GM19238 (cell line): ENCODE results near the gene PLPP1.

ENCODE experiments used
- DNase-seq: peaks from one replicate; pipeline ENCODE4 v3.0.0; 2011; ENCODE audit warnings: low spot score; ENCODE audit not compliant: insufficient read length

PLPP1 gene

GRCh38 chr5:55409775-55410174 lies 125.0 kb downstream of the PLPP1 start:
- DNase-seq = no peak

- DNase-seq = no peak
Measured at GRCh38 chr5:55407984-55408383, 126.8 kb downstream of the PLPP1 start.

- DNase-seq = no peak
Measured at GRCh38 chr5:55407059-55407684, 127.6 kb downstream of the PLPP1 start.

- no peak for DNase-seq
Measured at GRCh38 chr5:55406292-55406691, 128.5 kb downstream of the PLPP1 start.

GRCh38 chr5:55402199-55402598 lies 132.6 kb downstream of the PLPP1 start:
- DNase-seq = no peak

GRCh38 chr5:55393501-55394175 lies 141.1 kb downstream of the PLPP1 start:
- no peak for DNase-seq

- no peak for DNase-seq
Measured at GRCh38 chr5:55392669-55393068, 142.1 kb downstream of the PLPP1 start.

GRCh38 chr5:55391707-55392106 lies 143.1 kb downstream of the PLPP1 start:
- no peak for DNase-seq

GRCh38 chr5:55387865-55388264 lies 146.9 kb downstream of the PLPP1 start:
- DNase-seq = no peak

GRCh38 chr5:55386356-55386755 lies 148.4 kb downstream of the PLPP1 start:
- no peak for DNase-seq

GRCh38 chr5:55385846-55386245 lies 148.9 kb downstream of the PLPP1 start:
- no peak for DNase-seq

GRCh38 chr5:55385227-55385626 lies 149.5 kb downstream of the PLPP1 start:
- DNase-seq = no peak

GRCh38 chr5:55384072-55384471 lies 150.7 kb downstream of the PLPP1 start:
- DNase-seq = no peak

- DNase-seq = no peak
Measured at GRCh38 chr5:55383254-55383653, 151.5 kb downstream of the PLPP1 start.

GRCh38 chr5:55377810-55378209 lies 157.0 kb downstream of the PLPP1 start:
- DNase-seq = no peak
